Tibial nerve (tissue), 3 donors: Measurements from ENCODE around the gene SPZ1.

Experiments
- POLR2A ChIP-seq, 2 donors: fragments of 450-650 bp; IDR thresholded peaks; one replicate each; pipeline ENCODE4 v1.6.1; 2017; ENCODE audit warnings: antibody characterized with exemption in 2 of 2, mild to moderate bottlenecking in 2 of 2, moderate library complexity in 2 of 2
- TF ChIP-seq, protein P1 (sequence below), 5 experiments: fragments of 200-600 bp in 3 of 5; fragments of 450-650 bp in 2 of 5; sonication (generic) in 3 of 5; IDR thresholded peaks; one replicate each; pipeline ENCODE4 v1.5.1; 2016 to 2019; ENCODE audit warnings: antibody characterized with exemption in 5 of 5, mild to moderate bottlenecking in 3 of 5, moderate library complexity in 2 of 5

DNA sequence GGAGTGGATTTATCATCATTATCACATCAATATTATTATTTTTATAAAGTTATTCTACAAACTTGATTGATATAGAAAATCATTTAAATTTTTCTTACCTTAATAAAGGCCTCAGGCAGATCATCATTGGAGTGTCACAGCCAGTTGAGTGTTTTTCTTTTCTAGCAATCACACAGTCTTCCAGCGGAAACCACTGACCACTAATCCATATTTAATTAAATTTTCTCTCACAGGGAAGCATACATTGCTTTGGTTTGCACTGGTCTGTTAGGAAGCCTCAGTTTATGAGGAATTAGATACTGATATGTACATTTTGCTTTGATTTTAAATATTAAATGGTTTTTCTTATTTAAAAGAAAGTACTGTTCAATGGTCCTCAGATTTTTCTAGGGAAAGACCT is 6.7 kb downstream of the SPZ1 start:
- TF ChIP-seq, protein P1, sequence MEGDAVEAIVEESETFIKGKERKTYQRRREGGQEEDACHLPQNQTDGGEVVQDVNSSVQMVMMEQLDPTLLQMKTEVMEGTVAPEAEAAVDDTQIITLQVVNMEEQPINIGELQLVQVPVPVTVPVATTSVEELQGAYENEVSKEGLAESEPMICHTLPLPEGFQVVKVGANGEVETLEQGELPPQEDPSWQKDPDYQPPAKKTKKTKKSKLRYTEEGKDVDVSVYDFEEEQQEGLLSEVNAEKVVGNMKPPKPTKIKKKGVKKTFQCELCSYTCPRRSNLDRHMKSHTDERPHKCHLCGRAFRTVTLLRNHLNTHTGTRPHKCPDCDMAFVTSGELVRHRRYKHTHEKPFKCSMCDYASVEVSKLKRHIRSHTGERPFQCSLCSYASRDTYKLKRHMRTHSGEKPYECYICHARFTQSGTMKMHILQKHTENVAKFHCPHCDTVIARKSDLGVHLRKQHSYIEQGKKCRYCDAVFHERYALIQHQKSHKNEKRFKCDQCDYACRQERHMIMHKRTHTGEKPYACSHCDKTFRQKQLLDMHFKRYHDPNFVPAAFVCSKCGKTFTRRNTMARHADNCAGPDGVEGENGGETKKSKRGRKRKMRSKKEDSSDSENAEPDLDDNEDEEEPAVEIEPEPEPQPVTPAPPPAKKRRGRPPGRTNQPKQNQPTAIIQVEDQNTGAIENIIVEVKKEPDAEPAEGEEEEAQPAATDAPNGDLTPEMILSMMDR (IDR thresholded peaks at IDR 0.05): no peak
- no peak for TF ChIP-seq POLR2A (IDR thresholded peaks at IDR 0.05)
